HG03558 (cell line): ENCODE results near the gene ANKRD13D.

ENCODE experiments used
- ATAC-seq: cut with Tn5 transposase; IDR thresholded peaks from one replicate; pipeline ENCODE4 v1.9.1; 2021; ENCODE audit warnings: moderate number of reproducible peaks; ENCODE audit not compliant: unreplicated experiment; ENCODE audit errors: extremely low read depth

ANKRD13D gene

GRCh38 chr11:67272327-67273259 lies 16.5 kb upstream of the ANKRD13D start:
- ATAC-seq: no peak

GRCh38 chr11:67273260-67273990 lies 15.7 kb upstream of the ANKRD13D start:
- no peak for ATAC-seq

GRCh38 chr11:67274768-67275605 lies 14.1 kb upstream of the ANKRD13D start:
- ATAC-seq: no peak

- no peak for ATAC-seq
Observed at GRCh38 chr11:67275606-67276409, 13.3 kb upstream of the ANKRD13D start.

- ATAC-seq: no peak
Observed at GRCh38 chr11:67276781-67277230, 12.3 kb upstream of the ANKRD13D start.

- ATAC-seq: no peak
Observed at GRCh38 chr11:67277231-67277961, 11.7 kb upstream of the ANKRD13D start.

GRCh38 chr11:67278135-67278938 lies 10.8 kb upstream of the ANKRD13D start:
- no peak for ATAC-seq

GRCh38 chr11:67278939-67279588 lies 10.0 kb upstream of the ANKRD13D start:
- ATAC-seq: no peak

- no peak for ATAC-seq
Observed at GRCh38 chr11:67279589-67280340, 9.3 kb upstream of the ANKRD13D start.

- ATAC-seq: no peak
Observed at GRCh38 chr11:67280341-67280787, 8.7 kb upstream of the ANKRD13D start.

- ATAC-seq: no peak
Observed at GRCh38 chr11:67280788-67281551, 8.1 kb upstream of the ANKRD13D start.

- ATAC-seq: no peak
Observed at GRCh38 chr11:67281552-67282150, 7.5 kb upstream of the ANKRD13D start.

GRCh38 chr11:67282155-67282875 lies 6.8 kb upstream of the ANKRD13D start:
- ATAC-seq: no peak

- no peak for ATAC-seq
Observed at GRCh38 chr11:67282876-67283371, 6.2 kb upstream of the ANKRD13D start.

- no peak for ATAC-seq
Observed at GRCh38 chr11:67283481-67283963, 5.6 kb upstream of the ANKRD13D start.
